ENCODE measurements around the gene BPI. TPM values are rescaled to one million over a fixed set of nuclear protein-coding genes. Genes with fewer than 3 reads are reported as not detected.

BPI gene
- total RNA-seq, 1 experiment from 2014 or later = not detected

DNA sequence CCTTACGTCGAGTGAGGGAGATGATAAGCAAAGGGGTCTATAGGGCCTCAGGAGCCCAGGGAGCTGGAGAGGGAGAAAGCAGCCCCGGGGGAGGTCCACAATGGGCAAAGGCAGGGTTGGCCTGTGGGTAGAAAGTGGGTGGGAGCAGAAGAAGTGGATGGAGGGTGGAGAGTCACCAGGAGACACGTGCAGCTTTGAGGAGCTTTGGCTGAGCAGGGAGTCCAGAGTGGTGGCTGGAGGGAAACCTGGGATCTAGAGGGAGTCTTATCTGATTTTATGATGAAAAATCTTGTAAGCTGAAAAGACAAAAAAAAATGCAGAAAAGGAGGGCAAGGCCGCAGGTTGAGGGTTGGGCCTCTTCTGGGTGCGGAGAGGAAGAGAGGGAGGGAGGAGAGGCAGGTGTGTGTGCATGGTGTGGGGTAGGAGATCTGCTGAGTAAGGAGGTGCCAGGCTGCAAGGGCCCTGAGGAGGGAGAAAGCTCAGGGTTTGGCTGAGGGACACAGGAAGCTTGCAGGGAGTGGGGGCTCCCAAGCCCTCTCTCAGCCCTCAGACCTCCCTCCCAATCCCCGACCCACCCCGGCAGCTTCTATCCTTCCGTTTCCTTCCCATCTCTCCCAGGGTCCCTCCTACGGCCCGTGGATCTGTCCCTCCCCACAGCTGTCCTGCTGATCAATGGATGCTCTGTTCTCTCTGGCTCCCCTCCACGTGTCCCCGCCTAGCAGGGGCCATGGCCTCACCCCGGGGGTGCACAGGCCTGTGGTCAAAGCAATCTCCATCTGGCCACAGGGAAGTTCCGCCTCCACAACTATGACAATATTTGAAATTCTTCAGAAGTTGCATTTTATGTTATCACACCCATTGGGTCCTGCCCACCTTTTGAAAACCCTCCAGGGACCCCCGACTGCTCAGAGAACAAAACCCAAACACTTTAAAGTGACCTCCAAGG, 17.1 kb upstream of the BPI start:
- no peaks in the 10 kb centered on the region for H3K36me3 Mint-ChIP-seq (ENCODE audit: insufficient read depth, unreplicated experiment)
- CTCF ChIA-PET = interaction anchor here (0.6 to 1.4 kb wide), 2 partner anchors 64 to 117 kb away, joined by 3 read pairs; no protein-coding TSS in a partner anchor
- no peak for DNase-seq (ENCODE audit: unreplicated experiment)
- no peak overlapping the region for H3K27ac Mint-ChIP-seq (ENCODE audit: low read depth, unreplicated experiment)
- POLR2A ChIA-PET = interaction anchor here (0.7 to 0.9 kb wide), 3 partner anchors 8 to 279 kb away, joined by 3 to 4 read pairs (median 3); no protein-coding TSS in a partner anchor
- H3K4me1 Mint-ChIP-seq (ENCODE audit: insufficient read depth, unreplicated experiment) = no peaks in the 10 kb centered on the region
- H3K9me3 Mint-ChIP-seq (ENCODE audit: unreplicated experiment) = no peaks in the 10 kb centered on the region
- no TSS peak for BruUV-seq (replicated peaks)
- TF ChIP-seq, protein P1, sequence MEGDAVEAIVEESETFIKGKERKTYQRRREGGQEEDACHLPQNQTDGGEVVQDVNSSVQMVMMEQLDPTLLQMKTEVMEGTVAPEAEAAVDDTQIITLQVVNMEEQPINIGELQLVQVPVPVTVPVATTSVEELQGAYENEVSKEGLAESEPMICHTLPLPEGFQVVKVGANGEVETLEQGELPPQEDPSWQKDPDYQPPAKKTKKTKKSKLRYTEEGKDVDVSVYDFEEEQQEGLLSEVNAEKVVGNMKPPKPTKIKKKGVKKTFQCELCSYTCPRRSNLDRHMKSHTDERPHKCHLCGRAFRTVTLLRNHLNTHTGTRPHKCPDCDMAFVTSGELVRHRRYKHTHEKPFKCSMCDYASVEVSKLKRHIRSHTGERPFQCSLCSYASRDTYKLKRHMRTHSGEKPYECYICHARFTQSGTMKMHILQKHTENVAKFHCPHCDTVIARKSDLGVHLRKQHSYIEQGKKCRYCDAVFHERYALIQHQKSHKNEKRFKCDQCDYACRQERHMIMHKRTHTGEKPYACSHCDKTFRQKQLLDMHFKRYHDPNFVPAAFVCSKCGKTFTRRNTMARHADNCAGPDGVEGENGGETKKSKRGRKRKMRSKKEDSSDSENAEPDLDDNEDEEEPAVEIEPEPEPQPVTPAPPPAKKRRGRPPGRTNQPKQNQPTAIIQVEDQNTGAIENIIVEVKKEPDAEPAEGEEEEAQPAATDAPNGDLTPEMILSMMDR (IDR thresholded peaks at IDR 0.05; ENCODE audit: unreplicated experiment) = no peak
- H3K27me3 Mint-ChIP-seq (ENCODE audit: insufficient read depth, unreplicated experiment) = no peaks in the 10 kb centered on the region
- intact Hi-C loops (cut with micrococcal nuclease) = no loop called here
- H3K4me3 Mint-ChIP-seq (ENCODE audit: unreplicated experiment) = no peak overlapping the region

DNA sequence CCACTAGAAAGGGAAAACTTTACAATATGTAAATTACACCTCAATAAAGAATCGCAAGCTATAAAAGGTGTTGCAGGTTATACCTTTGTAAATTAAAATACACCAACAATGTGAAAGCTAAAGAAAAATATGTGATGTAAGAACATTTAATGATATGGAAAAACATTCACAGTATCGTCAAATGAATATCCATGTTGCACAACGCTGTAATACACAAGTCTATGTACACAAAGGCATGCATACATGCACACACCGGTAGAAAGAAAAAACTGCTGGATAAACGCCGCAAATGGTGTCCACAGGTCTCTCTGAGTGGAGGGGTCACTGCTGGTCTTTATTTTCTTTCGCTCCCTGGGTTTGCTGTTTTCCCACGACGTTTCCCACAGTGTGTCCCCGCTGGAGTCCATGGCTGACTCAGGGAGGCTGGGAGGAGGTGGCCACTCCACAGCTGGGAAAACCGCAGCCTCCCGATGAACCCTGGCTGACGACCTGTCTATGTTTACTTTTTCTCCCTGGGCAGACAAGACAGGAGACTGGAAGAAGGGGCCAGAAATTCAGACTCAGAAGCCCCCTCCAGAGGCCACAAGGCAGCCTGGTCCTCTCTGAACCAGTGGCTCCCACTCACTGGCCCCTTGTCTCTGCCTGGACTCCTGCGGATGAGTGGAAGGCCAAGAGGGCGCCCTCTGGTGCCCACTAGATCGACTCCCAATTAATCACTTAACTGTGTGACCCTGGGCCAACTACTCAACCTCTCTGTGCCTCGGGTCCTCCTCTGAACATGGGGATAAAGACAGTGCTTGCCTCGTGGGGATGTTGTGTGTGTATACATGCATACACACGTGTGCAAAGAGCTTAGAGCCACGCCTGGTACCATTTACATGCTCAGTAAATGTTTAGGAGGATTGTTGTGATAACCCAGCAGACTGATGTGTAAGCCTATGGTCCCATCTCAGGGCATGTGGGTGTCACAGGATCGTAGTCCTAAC, 12.8 kb upstream of the BPI start:
- Mint-ChIP-seq H3K9me3 (ENCODE audit: unreplicated experiment) (no peaks in the 10 kb centered on the region), H3K36me3 (ENCODE audit: insufficient read depth, unreplicated experiment) (no peaks in the 10 kb centered on the region), H3K4me3 (ENCODE audit: unreplicated experiment) (no peak overlapping the region), H3K4me1 (ENCODE audit: insufficient read depth, unreplicated experiment) (no peaks in the 10 kb centered on the region), H3K27me3 (ENCODE audit: insufficient read depth, unreplicated experiment) (no peaks in the 10 kb centered on the region), H3K27ac (ENCODE audit: low read depth, unreplicated experiment) (no peak overlapping the region)
- BruUV-seq (replicated peaks) = no TSS peak
- intact Hi-C loops (cut with micrococcal nuclease) = no loop called here
- TF ChIP-seq, protein P1 (IDR thresholded peaks at IDR 0.05; ENCODE audit: unreplicated experiment) = no peak
- POLR2A ChIA-PET = no interaction called here
- CTCF ChIA-PET = interaction anchor here (0.6 to 3.1 kb wide), 5 partner anchors 26 to 1124 kb away, joined by 3 to 10 read pairs (median 3); no protein-coding TSS in a partner anchor
- DNase-seq (ENCODE audit: unreplicated experiment) = no peak

DNA sequence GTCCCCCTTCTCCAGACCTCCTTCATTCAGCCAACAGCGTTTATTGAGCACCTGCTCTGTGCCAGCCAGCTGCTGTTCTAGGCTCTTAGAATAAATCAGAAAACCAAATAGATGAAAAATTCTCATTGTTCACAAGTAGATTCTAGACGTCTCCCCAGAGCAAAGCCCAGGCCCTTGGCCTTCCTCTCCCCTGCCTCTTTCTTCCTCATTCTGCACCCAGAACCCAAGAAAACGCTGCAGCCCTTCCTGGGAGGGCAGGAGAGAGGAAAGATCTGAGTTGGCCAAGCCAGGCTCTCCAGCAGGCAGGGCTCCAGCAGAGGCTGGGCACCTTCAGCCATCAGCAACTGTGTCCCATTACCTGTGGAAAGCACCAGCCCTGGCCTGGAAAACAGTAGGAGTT, 12.0 kb upstream of the BPI start:
- H3K27me3 Mint-ChIP-seq (ENCODE audit: insufficient read depth, unreplicated experiment) = no peaks in the 10 kb centered on the region
- H3K4me1 Mint-ChIP-seq (ENCODE audit: insufficient read depth, unreplicated experiment) = no peaks in the 10 kb centered on the region
- ChIA-PET CTCF (interaction anchor here (0.6 to 3.1 kb wide), 2 partner anchors 45 to 71 kb away, joined by 3 to 10 read pairs; no protein-coding TSS in a partner anchor), POLR2A (no interaction called here)
- H3K36me3 Mint-ChIP-seq (ENCODE audit: insufficient read depth, unreplicated experiment) = no peaks in the 10 kb centered on the region
- TF ChIP-seq, protein P1 (IDR thresholded peaks at IDR 0.05; ENCODE audit: unreplicated experiment) = no peak
- no peak for DNase-seq (ENCODE audit: unreplicated experiment)
- H3K9me3 Mint-ChIP-seq (ENCODE audit: unreplicated experiment) = no peaks in the 10 kb centered on the region
- H3K4me3 Mint-ChIP-seq (ENCODE audit: unreplicated experiment) = no peak overlapping the region
- H3K27ac Mint-ChIP-seq (ENCODE audit: low read depth, unreplicated experiment) = no peak overlapping the region
- intact Hi-C loops (cut with micrococcal nuclease) = no loop called here
- BruUV-seq (replicated peaks) = no TSS peak
